Parathyroid adenoma (tissue), 2 donors: ENCODE results near the gene LSM5.

ENCODE experiments used
- H2AFZ ChIP-seq: fragments of 300-600 bp; sonication (generic); one replicate; pipeline ENCODE4 v1.7.0; 2017; ENCODE audit warnings: antibody characterized with exemption, mild to moderate bottlenecking
- H3K27ac ChIP-seq: fragments of 300-600 bp; sonication (generic); one replicate; pipeline ENCODE4 v1.7.0; 2017
- H3K27me3 ChIP-seq: fragments of 300-600 bp; sonication (generic); one replicate; pipeline ENCODE4 v1.7.0; 2017; ENCODE audit warnings: low read length; ENCODE audit not compliant: control insufficient read depth, insufficient read depth
- H3K36me3 ChIP-seq: fragments of 300-600 bp; sonication (generic); one replicate; pipeline ENCODE4 v1.7.0; 2017; ENCODE audit warnings: low read length; ENCODE audit not compliant: control insufficient read depth, insufficient read depth
- H3K4me1 ChIP-seq: fragments of 300-600 bp; sonication (generic); one replicate; pipeline ENCODE4 v1.7.0; 2017; ENCODE audit warnings: control low read depth
- H3K4me2 ChIP-seq: fragments of 300-600 bp; sonication (generic); one replicate; pipeline ENCODE4 v1.7.0; 2017; ENCODE audit warnings: low read length
- H3K4me3 ChIP-seq: fragments of 300-600 bp; sonication (generic); one replicate; pipeline ENCODE4 v1.7.0; 2017; ENCODE audit warnings: low read depth, low read length
- H3K79me2 ChIP-seq: fragments of 300-600 bp; sonication (generic); one replicate; pipeline ENCODE4 v1.7.0; 2017; ENCODE audit warnings: control low read depth
- H3K9ac ChIP-seq: fragments of 300-600 bp; sonication (generic); one replicate; pipeline ENCODE4 v1.7.0; 2017; ENCODE audit warnings: mild to moderate bottlenecking
- H3K9me3 ChIP-seq: fragments of 300-600 bp; sonication (generic); one replicate; pipeline ENCODE4 v1.7.0; 2017; ENCODE audit warnings: low read length; ENCODE audit not compliant: control insufficient read depth
- CTCF ChIP-seq: fragments of 300-600 bp; sonication (generic); IDR thresholded peaks from one replicate; pipeline ENCODE4 v1.7.0; 2017; ENCODE audit warnings: antibody characterized with exemption, mild to moderate bottlenecking
- donor health status: primary hyperparathyroidism.

Gene LSM5

GRCh38 chr7:32516551-32517100 lies 26.4 kb upstream of the LSM5 start:
- Histone ChIP-seq H3K27ac (no peak overlapping the region), H3K4me1 (no peaks in the 10 kb centered on the region), H3K27me3 (no peaks in the 10 kb centered on the region), H3K79me2 (peaks cover 46% of the 10 kb centered on the region), H3K9ac (no peak overlapping the region), H3K36me3 (no peaks in the 10 kb centered on the region), H2AFZ (no peak overlapping the region), H3K4me2 (no peak overlapping the region), H3K9me3 (no peaks in the 10 kb centered on the region), H3K4me3 (no peak overlapping the region)
- TF ChIP-seq CTCF = no peak

GRCh38 chr7:32515890-32516550 lies 25.8 kb upstream of the LSM5 start:
- Histone ChIP-seq H3K27me3 (no peaks in the 10 kb centered on the region), H3K79me2 (peaks cover 52% of the 10 kb centered on the region), H3K36me3 (no peaks in the 10 kb centered on the region), H3K9me3 (no peaks in the 10 kb centered on the region), H2AFZ (no peak overlapping the region), H3K4me3 (no peak overlapping the region), H3K27ac (no peak overlapping the region), H3K4me2 (no peak overlapping the region), H3K4me1 (no peaks in the 10 kb centered on the region), H3K9ac (no peak overlapping the region)
- no peak for TF ChIP-seq CTCF

GRCh38 chr7:32513210-32513609 lies 23.0 kb upstream of the LSM5 start:
- no peak for TF ChIP-seq CTCF
- Histone ChIP-seq H3K27ac (no peak overlapping the region), H3K36me3 (no peaks in the 10 kb centered on the region), H3K9me3 (no peaks in the 10 kb centered on the region), H3K79me2 (peaks cover 70% of the 10 kb centered on the region), H3K4me1 (no peaks in the 10 kb centered on the region), H3K27me3 (no peaks in the 10 kb centered on the region), H3K4me2 (no peak overlapping the region), H3K9ac (no peak overlapping the region), H2AFZ (no peak overlapping the region), H3K4me3 (no peak overlapping the region)

GRCh38 chr7:32511791-32512190 lies 21.6 kb upstream of the LSM5 start:
- H3K36me3 ChIP-seq = no peaks in the 10 kb centered on the region
- H3K4me3 ChIP-seq = no peak overlapping the region
- H3K9me3 ChIP-seq = no peaks in the 10 kb centered on the region
- H3K27me3 ChIP-seq = no peaks in the 10 kb centered on the region
- TF ChIP-seq CTCF = no peak
- no peak overlapping the region for H3K9ac ChIP-seq
- H3K79me2 ChIP-seq = peaks cover 81% of the 10 kb centered on the region
- no peak overlapping the region for H3K27ac ChIP-seq
- no peaks in the 10 kb centered on the region for H3K4me1 ChIP-seq
- H2AFZ ChIP-seq = no peak overlapping the region
- H3K4me2 ChIP-seq = no peak overlapping the region

GRCh38 chr7:32507414-32507813 lies 17.2 kb upstream of the LSM5 start:
- Histone ChIP-seq H3K27me3 (no peaks in the 10 kb centered on the region), H3K27ac (no peak overlapping the region), H3K4me3 (no peak overlapping the region), H3K9ac (no peak overlapping the region), H3K79me2 (peaks cover 65% of the 10 kb centered on the region), H3K9me3 (no peaks in the 10 kb centered on the region), H3K4me1 (no peaks in the 10 kb centered on the region), H3K4me2 (no peak overlapping the region), H2AFZ (no peak overlapping the region), H3K36me3 (no peaks in the 10 kb centered on the region)
- TF ChIP-seq CTCF = no peak
